Activated CD4-positive, alpha-beta T cell treated with anti-CD3 and anti-CD28 coated beads for 36 hours (primary cell): Measurements from ENCODE around the gene GRIPAP1. TPM values are rescaled to one million over a fixed set of nuclear protein-coding genes. Genes with fewer than 3 reads are reported as not detected.

Experiments
- ATAC-seq: fragments of 200-7000 bp; cut with Tn5 transposase; one replicate; pipeline ENCODE4 v1.10.0; 2021; ENCODE audit warnings: mild to moderate bottlenecking, moderate library complexity
- CTCF ChIA-PET: fragments of 350-600 bp; sonication (Branson Sonifier 250); formaldehyde crosslinking; loops from one replicate; lab custom pipeline; 2021; ENCODE audit warnings: antibody characterized with exemption; lab: Charles Lee
- POLR2A ChIA-PET: fragments of 350-600 bp; sonication (Branson Sonifier 250); formaldehyde crosslinking; loops from one replicate; lab custom pipeline; 2021; ENCODE audit warnings: antibody characterized with exemption, inconsistent platforms; lab: Charles Lee
- DNase-seq: peaks from one replicate; pipeline ENCODE4 v3.0.0-alpha.2; 2020
- H3K27ac Mint-ChIP-seq: one replicate; pipeline ENCODE4 v1.8.0; 2021; ENCODE audit warnings: mixed read lengths
- H3K27me3 Mint-ChIP-seq: one replicate; pipeline ENCODE4 v1.8.0; 2021; ENCODE audit warnings: mixed read lengths
- H3K36me3 Mint-ChIP-seq: one replicate; pipeline ENCODE4 v1.8.0; 2021; ENCODE audit warnings: low read depth, mixed read lengths
- H3K4me1 Mint-ChIP-seq: one replicate; pipeline ENCODE4 v1.8.0; 2021; ENCODE audit warnings: mixed read lengths
- H3K4me3 Mint-ChIP-seq: one replicate; pipeline ENCODE4 v1.8.0; 2021; ENCODE audit warnings: mild to moderate bottlenecking, moderate library complexity, mixed read lengths
- H3K9me3 Mint-ChIP-seq: one replicate; pipeline ENCODE4 v1.8.0; 2021; ENCODE audit warnings: low read depth, mixed read lengths
- intact Hi-C, 2 experiments: fragments of 100-400 bp; cut with DNase I in 1 of 2; cut with micrococcal nuclease in 1 of 2; formaldehyde crosslinking; loops; one replicate each; pipeline versions ENCODE4 v1.14.2 to v1.15.1; 2022 to 2024; cut with DNase I, micrococcal nuclease
- total RNA-seq, 2 experiments: library from RNA; stranded (reverse); gene quantifications; one replicate each; pipeline ENCODE4 v1.2.3, GENCODE V29; 2021

The GRIPAP1 gene
- total RNA-seq, 2 experiments from 2014 or later: 57.8 to 63.3 TPM

DNA sequence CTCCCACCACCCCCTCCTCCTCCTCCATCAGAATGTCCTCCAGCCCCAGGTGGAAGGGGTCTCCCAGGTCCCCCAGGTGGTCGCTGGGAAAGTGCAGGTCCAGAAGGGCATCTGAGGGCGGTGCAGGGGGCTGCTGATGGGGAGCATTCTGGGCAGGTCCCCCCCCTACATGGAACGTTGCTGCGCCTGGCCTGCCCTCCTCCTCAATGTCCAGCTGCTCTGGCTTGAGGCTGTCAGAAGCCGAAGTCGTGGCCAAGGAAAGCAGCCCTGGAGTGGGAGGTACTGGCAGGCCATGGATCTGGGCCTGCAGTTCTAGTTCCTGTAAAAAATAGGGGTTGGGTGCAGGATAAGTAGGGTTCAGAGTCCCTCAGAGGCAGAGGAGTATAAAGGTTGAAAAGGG, 28.2 kb upstream of the GRIPAP1 start:
- no peak for ATAC-seq
- no peak overlapping the region for H3K4me3 Mint-ChIP-seq
- ChIA-PET POLR2A (no interaction called here), CTCF (no interaction called here)
- peaks cover 17% of the 10 kb centered on the region for H3K36me3 Mint-ChIP-seq
- no peaks in the 10 kb centered on the region for H3K4me1 Mint-ChIP-seq
- H3K27me3 Mint-ChIP-seq: no peaks in the 10 kb centered on the region
- no peaks in the 10 kb centered on the region for H3K9me3 Mint-ChIP-seq
- H3K27ac Mint-ChIP-seq: no peak overlapping the region
- intact Hi-C loops: no loop called here
- no peak for DNase-seq

DNA sequence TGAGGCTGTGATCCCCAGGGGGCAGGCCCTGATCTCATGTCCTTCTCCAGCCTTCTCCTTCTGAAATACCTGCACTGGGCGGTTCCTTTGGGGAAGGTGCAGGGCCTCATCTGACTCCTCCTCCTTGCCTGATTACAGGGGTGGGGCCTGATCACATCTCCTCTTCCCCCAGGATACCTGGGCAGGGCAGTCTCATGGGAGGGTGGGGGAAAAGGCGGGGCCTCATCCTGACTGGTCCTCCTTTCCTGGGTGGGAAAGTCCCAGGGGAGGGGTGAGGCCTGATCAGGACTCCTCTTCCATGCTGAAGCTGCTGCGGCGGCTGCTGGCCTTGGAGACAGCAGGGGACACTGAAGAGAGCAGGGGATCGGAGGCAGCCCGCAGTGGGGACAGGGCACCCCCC, 27.8 kb upstream of the GRIPAP1 start:
- H3K4me1 Mint-ChIP-seq: no peaks in the 10 kb centered on the region
- ChIA-PET POLR2A (no interaction called here), CTCF (no interaction called here)
- DNase-seq (no peak), ATAC-seq (no peak)
- no peak overlapping the region for H3K27ac Mint-ChIP-seq
- H3K27me3 Mint-ChIP-seq: no peaks in the 10 kb centered on the region
- H3K4me3 Mint-ChIP-seq: no peak overlapping the region
- intact Hi-C loops: no loop called here
- H3K36me3 Mint-ChIP-seq: peaks cover 17% of the 10 kb centered on the region
- H3K9me3 Mint-ChIP-seq: no peaks in the 10 kb centered on the region

DNA sequence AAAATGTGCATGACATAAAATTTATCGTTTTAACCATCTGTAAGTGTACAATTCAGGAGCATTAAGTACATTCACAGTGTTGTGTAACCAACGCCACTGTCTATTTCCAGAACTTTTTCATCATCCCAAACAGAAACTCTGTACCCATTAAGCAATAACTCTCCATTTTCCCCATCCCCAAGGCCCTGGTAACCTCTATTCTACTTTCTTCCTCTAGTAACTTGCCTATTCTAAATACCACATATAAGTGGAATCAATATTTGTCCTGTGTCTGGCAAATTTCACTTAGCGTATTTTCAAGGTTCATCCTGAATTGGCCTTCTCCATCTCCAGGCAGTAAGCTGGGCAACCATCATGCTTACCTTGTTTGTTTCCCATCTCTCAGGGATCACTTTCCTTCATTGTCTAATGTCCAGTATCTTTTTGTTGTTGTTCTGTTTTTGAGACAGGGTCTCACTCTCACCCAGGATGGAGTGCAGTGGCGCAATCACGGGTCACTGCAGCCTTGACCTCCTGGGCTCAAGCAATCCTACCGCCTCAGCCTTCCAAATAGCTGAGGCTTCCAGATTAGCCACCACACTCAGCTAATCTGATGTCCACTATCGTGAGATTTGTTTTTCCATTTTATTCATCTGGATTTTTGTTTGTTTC, 17.7 kb upstream of the GRIPAP1 start:
- Mint-ChIP-seq H3K27me3 (no peaks in the 10 kb centered on the region), H3K9me3 (no peaks in the 10 kb centered on the region), H3K4me1 (peaks cover 3% of the 10 kb centered on the region), H3K36me3 (peaks cover 4% of the 10 kb centered on the region), H3K4me3 (no peak overlapping the region), H3K27ac (no peak overlapping the region)
- no peak for DNase-seq
- POLR2A ChIA-PET: no interaction called here
- CTCF ChIA-PET: no interaction called here
- no peak for ATAC-seq
- intact Hi-C loops: no loop called here

DNA sequence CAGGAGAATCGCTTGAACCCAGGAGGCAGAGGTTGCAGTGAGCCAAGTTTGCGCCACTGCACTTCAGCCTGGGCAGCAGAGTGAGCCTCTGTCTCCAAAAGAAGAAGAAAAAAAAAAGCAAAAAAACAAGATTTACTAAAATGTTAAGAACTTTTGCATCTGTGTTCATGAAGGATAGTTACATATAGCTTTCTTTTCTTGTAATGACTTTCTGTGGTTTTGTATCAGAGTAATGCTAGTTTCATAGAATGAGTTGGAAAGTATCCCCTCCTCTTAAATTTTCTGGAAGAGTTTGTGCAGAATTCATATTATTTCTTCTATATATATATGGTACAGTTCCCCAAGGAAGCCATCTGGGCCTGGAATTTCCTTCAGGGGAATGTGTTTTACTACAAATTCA, 17.0 kb upstream of the GRIPAP1 start:
- Mint-ChIP-seq H3K4me1 (peaks cover 3% of the 10 kb centered on the region), H3K36me3 (no peaks in the 10 kb centered on the region)

DNA sequence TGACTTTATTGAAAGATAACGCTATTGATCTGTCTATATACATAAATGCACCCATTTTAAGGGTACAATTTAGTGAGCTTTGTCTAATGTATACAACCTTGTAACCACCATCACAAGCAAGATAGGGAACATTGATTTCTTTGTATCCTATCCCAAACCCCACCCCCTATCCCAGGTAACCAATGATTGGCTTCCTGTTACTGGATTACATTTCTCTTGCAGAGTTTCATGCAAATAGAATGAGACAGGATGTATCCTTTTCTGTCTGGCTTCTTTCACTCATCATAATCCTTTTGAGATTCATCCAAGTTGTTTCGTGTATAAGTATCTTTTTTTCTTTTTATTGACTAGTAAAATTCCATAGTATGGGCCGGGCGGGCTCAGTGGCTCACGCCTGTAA, 1.6 kb upstream of the GRIPAP1 start:
- Mint-ChIP-seq H3K9me3 (no peaks in the 10 kb centered on the region), H3K4me1 (peaks cover 22% of the 10 kb centered on the region), H3K27me3 (no peaks in the 10 kb centered on the region), H3K4me3 (no peak overlapping the region), H3K36me3 (peaks cover 15% of the 10 kb centered on the region), H3K27ac (no peak overlapping the region)
- ChIA-PET POLR2A (no interaction called here), CTCF (no interaction called here)
- ATAC-seq: no peak
- no peak for DNase-seq
- intact Hi-C loops: loop anchor here (2.0 to 5.0 kb wide), 5 partner anchors 46 to 265 kb away; partner anchors contain the start of genes OTUD5 (in 1 of the 2) and PPP1R3F (in 1 of the 2)

More for the DNA sequence above, 17.0 kb upstream of the GRIPAP1 start:
- Mint-ChIP-seq H3K9me3 (no peaks in the 10 kb centered on the region), H3K27me3 (no peaks in the 10 kb centered on the region), H3K4me3 (no peak overlapping the region), H3K27ac (no peak overlapping the region)
- ATAC-seq (no peak), DNase-seq (no peak)
- intact Hi-C loops: no loop called here
- ChIA-PET CTCF (no interaction called here), POLR2A (no interaction called here)

DNA sequence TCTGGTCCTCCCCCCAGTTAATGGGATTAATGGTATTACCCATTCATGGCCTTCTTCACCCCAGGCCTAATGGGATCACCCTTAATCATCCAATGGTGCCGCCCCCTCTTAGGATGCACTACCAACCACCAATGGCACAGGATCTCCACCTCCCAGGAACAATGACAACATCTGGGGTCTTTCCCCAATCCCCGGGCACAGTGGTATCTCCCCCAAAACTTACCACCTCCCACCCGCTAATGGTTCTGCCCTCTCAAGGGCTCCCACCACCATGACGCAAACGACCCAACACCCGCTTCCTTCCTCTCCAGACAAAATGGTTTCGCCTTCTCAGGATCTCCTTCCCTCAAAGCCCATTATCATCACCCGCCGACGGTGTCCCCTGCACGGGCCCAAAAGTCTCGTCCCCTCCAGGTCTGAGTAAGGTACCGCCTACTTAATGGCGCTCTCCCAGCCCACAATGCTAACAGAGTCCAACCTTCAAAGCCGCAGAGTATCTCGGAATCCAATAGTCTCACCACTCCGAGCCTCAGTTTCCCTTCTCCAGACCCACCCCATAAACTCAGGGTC, 458 bp downstream of the GRIPAP1 start:
- ATAC-seq: peak; percentile 53
- CTCF ChIA-PET: interaction anchor here (0.6 to 1.3 kb wide), 3 partner anchors 42 to 226 kb away, joined by 4 to 5 read pairs (median 4); partner anchors contain the start of gene TFE3
- intact Hi-C loops: loop anchor here (1.0 to 5.0 kb wide), 13 partner anchors 42 to 427 kb away; partner anchors contain the start of genes TFE3 (in 2 of the 2), OTUD5 (in 1 of the 2), PPP1R3F (in 1 of the 2) and PRAF2 (in 1 of the 2)

DNA sequence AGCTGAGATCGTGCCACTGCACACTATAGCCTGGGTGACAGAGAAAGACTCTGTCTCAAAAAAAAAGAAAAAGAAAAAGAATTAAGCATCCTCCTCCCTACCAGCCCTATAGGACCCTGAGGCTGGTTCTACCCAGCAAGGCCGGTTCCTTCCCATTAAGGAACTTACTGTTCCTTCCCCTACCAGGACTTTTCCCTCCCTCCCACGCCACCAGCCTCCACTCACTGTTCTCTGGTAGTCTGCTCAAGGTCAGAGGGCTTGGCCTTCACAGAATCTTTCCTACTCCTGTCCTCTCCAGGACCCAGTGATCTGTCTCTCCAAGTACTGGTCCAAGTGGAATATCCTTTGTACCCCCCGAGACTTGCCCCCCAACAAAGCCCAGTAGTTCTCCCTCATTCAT, 1.4 kb downstream of the GRIPAP1 start:
- H3K4me3 Mint-ChIP-seq: peak overlapping the region; percentile 97
- no peaks in the 10 kb centered on the region for H3K27me3 Mint-ChIP-seq
- H3K36me3 Mint-ChIP-seq: peaks cover 36% of the 10 kb centered on the region
- intact Hi-C loops: loop anchor here in 1 of 2 experiments (5.0 kb wide), 1 partner anchor 43 kb away; the partner anchor contains the start of gene OTUD5
- H3K4me1 Mint-ChIP-seq: peaks cover 36% of the 10 kb centered on the region
- no peaks in the 10 kb centered on the region for H3K9me3 Mint-ChIP-seq
- no peak for ATAC-seq
- ChIA-PET CTCF (no interaction called here), POLR2A (no interaction called here)
- H3K27ac Mint-ChIP-seq: no peak overlapping the region
- DNase-seq: no peak

More for the DNA sequence above, 458 bp downstream of the GRIPAP1 start:
- POLR2A ChIA-PET: interaction anchor here (1.0 kb wide), 1 partner anchor 325 kb away, joined by 7 read pairs; no protein-coding TSS in a partner anchor
- Mint-ChIP-seq H3K36me3 (peaks cover 34% of the 10 kb centered on the region), H3K4me3 (peak overlapping the region; percentile 97), H3K4me1 (peaks cover 36% of the 10 kb centered on the region), H3K27ac (peak overlapping the region; percentile 98), H3K9me3 (no peaks in the 10 kb centered on the region), H3K27me3 (no peaks in the 10 kb centered on the region)
- DNase-seq: peak; percentile 62

DNA sequence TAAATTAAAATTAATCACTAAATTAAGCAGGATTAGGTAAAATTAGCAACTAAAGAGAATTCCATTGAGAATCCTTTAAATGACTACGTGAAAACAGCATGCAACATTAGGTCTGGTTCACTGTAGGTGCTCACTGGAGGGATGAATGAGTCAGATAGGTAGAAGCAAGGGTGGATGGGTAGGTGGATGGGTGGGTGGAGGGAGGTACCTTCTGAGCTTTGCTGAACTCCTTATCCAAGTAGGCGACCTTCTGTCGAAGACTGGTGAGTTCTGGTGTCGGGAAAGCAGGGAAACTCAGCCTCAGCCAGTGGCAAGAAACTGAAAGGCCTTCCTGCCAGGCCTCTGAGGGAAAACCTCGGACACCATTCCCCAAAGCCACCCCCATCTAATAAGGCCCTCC, 3.0 kb downstream of the GRIPAP1 start:
- Mint-ChIP-seq H3K4me3 (no peak overlapping the region), H3K27ac (no peak overlapping the region), H3K9me3 (no peaks in the 10 kb centered on the region), H3K36me3 (peaks cover 39% of the 10 kb centered on the region), H3K27me3 (no peaks in the 10 kb centered on the region), H3K4me1 (peaks cover 36% of the 10 kb centered on the region)
- ChIA-PET POLR2A (no interaction called here), CTCF (interaction anchor here (1.7 kb wide), 1 partner anchor 40 kb away, joined by 5 read pairs; no protein-coding TSS in a partner anchor)
- ATAC-seq: no peak
- peak; percentile 30 for DNase-seq
- intact Hi-C loops: no loop called here

DNA sequence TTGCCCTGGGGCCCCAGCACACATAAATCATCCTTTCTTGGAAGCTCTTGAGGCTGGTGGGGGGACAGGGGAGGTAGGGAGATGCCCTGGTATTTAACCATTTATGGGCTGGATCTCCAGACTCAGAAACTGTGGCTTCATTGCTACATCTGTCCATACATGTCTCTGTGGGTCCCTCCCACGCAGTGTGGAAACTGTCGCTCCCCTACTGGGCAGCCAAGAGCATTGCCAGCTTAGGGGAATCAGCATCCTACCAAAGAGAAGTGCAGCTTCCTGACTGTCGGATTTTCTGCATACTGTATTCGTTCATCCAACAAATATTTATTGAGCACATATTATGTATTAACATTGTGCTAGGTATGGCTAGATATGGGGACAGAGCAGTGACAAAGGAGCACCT, 3.7 kb downstream of the GRIPAP1 start:
- ChIA-PET CTCF (interaction anchor here (1.7 kb wide), 1 partner anchor 40 kb away, joined by 5 read pairs; no protein-coding TSS in a partner anchor), POLR2A (no interaction called here)
- Mint-ChIP-seq H3K36me3 (peaks cover 39% of the 10 kb centered on the region), H3K4me1 (peaks cover 36% of the 10 kb centered on the region), H3K27me3 (no peaks in the 10 kb centered on the region), H3K27ac (no peak overlapping the region), H3K9me3 (no peaks in the 10 kb centered on the region), H3K4me3 (no peak overlapping the region)
- intact Hi-C loops: no loop called here
- no peak for DNase-seq
- no peak for ATAC-seq

DNA sequence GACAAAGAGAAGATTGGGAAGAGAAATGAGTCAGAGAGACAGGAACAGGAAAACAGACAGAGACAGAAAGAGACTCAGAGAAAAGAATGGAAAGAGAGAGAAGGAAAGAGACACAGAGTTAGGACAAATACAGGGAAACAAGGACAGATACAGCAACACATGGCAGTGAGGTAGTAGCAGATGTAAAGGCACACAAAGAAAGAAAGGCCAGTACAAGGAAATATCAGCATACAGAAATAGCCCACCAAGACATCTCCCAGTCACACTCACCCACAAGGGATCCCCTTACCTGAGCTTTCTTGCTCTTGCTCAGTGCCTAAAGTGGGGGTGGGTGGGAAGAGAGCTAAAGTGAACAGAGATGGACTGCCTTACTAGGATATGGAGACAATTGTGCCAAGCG, 4.2 kb downstream of the GRIPAP1 start:
- Mint-ChIP-seq H3K9me3 (no peaks in the 10 kb centered on the region), H3K4me1 (peaks cover 36% of the 10 kb centered on the region), H3K4me3 (no peak overlapping the region), H3K36me3 (peaks cover 39% of the 10 kb centered on the region), H3K27me3 (no peaks in the 10 kb centered on the region), H3K27ac (no peak overlapping the region)
- intact Hi-C loops: no loop called here
- ATAC-seq (no peak), DNase-seq (no peak)
- CTCF ChIA-PET: interaction anchor here (1.7 kb wide), 1 partner anchor 39 kb away, joined by 5 read pairs; no protein-coding TSS in a partner anchor
- POLR2A ChIA-PET: no interaction called here

DNA sequence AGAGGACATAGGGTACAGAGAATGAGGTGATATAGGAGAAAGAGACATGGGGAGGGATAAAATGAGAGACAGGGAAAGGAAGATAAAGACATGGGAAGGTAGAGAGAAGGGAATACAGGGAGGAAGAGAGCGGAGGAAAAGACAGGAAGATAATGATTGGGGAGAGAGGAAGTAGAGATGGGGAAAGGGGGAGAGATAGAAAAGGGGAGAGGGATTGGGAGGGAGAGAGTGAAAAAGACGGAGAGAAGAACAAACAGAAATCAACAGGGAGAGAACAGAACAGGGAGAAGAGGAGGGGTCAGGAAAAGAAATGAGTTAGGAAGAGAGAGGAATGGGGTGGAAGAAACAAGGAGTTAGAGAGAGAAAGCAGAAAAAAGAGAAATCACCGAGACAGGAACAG, 4.6 kb downstream of the GRIPAP1 start:
- Mint-ChIP-seq H3K9me3 (no peaks in the 10 kb centered on the region), H3K4me1 (peaks cover 36% of the 10 kb centered on the region), H3K27ac (no peak overlapping the region), H3K4me3 (no peak overlapping the region), H3K27me3 (no peaks in the 10 kb centered on the region), H3K36me3 (peaks cover 39% of the 10 kb centered on the region)
- ATAC-seq: no peak
- no peak for DNase-seq
- CTCF ChIA-PET: no interaction called here
- intact Hi-C loops: no loop called here
- POLR2A ChIA-PET: no interaction called here

DNA sequence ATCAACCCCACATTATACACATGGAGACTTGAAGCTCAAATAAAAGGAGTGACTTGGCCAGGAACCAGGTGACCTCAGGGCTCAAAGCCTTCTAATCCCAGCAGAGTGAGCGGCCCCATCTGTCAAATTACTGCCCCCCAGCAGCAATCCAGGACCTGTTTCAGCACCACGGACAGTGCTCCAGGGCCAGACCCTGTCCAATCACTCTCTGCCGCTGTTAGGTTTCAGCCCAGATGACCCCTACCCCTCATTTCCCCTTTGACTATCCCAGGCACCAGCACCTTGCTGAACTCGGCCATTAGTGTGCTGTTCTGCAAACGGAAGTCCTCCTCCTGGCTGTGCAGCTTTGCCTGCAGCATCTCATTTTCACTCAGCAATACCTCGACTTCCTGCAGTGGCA, 5.1 kb downstream of the GRIPAP1 start:
- no peaks in the 10 kb centered on the region for H3K27me3 Mint-ChIP-seq
- CTCF ChIA-PET: no interaction called here
- peaks cover 36% of the 10 kb centered on the region for H3K4me1 Mint-ChIP-seq
- H3K27ac Mint-ChIP-seq: no peak overlapping the region
- intact Hi-C loops: no loop called here
- peaks cover 39% of the 10 kb centered on the region for H3K36me3 Mint-ChIP-seq
- DNase-seq (peak; percentile 16), ATAC-seq (no peak)
- H3K9me3 Mint-ChIP-seq: no peaks in the 10 kb centered on the region
- no peak overlapping the region for H3K4me3 Mint-ChIP-seq
- POLR2A ChIA-PET: no interaction called here
